ENCODE results near the gene LBR. TPM values are rescaled to one million over a fixed set of nuclear protein-coding genes. Genes with fewer than 3 reads are reported as not detected.

The LBR gene
- total RNA-seq, 3 donors from 2014 or later (not counting 1 experiment from before 2014, with no cell fraction given) = 161 to 179 (median 178) TPM

- Mint-ChIP-seq H3K4me3 (no peak overlapping the region), H3K27me3 (ENCODE audit: low read depth in 2 of 2) (no peaks in the 10 kb centered on the region), H3K27ac (no peak overlapping the region), H3K4me1 (peaks cover 44 to 61% of the 10 kb centered on the region in 2 donors), H3K9me3 (no peaks in the 10 kb centered on the region), H3K36me3 (no peaks in the 10 kb centered on the region)
- peak in 1 of 2 donors; percentile 6 for DNase-seq
- no peak overlapping the region for H3K4me3 ChIP-seq (ENCODE audit: low read length)
- no peak for TF ChIP-seq CTCF (IDR thresholded peaks at IDR 0.05)
- no peaks in the 10 kb centered on the region for H3K9me3 ChIP-seq (ENCODE audit: control insufficient read depth, insufficient read depth, low read length)
- ATAC-seq = no peak
- 84% methylated on average over 28 of the region's 29 CpGs for WGBS (ENCODE audit: insufficient coverage)
- no peak overlapping the region for H3K27ac ChIP-seq (ENCODE audit: low read length)
- no peaks in the 10 kb centered on the region for H3K36me3 ChIP-seq (ENCODE audit: control insufficient read depth, insufficient read depth, low read length)
- intact Hi-C loops (cut with micrococcal nuclease) = loop anchor here (10.0 kb wide), 1 partner anchor 653 kb away; no protein-coding TSS in a partner anchor
- H3K4me1 ChIP-seq (ENCODE audit: control insufficient read depth, insufficient read depth, low read length) = peaks cover 57% of the 10 kb centered on the region
- H3K27me3 ChIP-seq (ENCODE audit: control insufficient read depth, insufficient read depth, low read length) = no peaks in the 10 kb centered on the region
These were observed 43.8 kb upstream of the LBR start for GRCh38 chr1:225471453-225472301.

- no peaks in the 10 kb centered on the region for H3K36me3 Mint-ChIP-seq
- no peaks in the 10 kb centered on the region for H3K9me3 Mint-ChIP-seq
- H3K4me3 ChIP-seq (ENCODE audit: low read length) = no peak overlapping the region
- DNase-seq (no peak), ATAC-seq (no peak)
- H3K27me3 ChIP-seq (ENCODE audit: control insufficient read depth, insufficient read depth, low read length) = no peaks in the 10 kb centered on the region
- H3K27ac ChIP-seq (ENCODE audit: low read length) = no peak overlapping the region
- peaks cover 45 to 63% of the 10 kb centered on the region in 2 donors for H3K4me1 Mint-ChIP-seq
- WGBS (ENCODE audit: insufficient coverage) = 80% methylated on average over 8 of the region's 8 CpGs
- peaks cover 55% of the 10 kb centered on the region for H3K4me1 ChIP-seq (ENCODE audit: control insufficient read depth, insufficient read depth, low read length)
- peak overlapping the region in 1 of 2 donors; percentile 43 for H3K27ac Mint-ChIP-seq
- no peaks in the 10 kb centered on the region for H3K9me3 ChIP-seq (ENCODE audit: control insufficient read depth, insufficient read depth, low read length)
- H3K27me3 Mint-ChIP-seq (ENCODE audit: low read depth in 2 of 2) = no peaks in the 10 kb centered on the region
- H3K4me3 Mint-ChIP-seq = no peak overlapping the region
- intact Hi-C loops (cut with micrococcal nuclease) = loop anchor here (10.0 kb wide), 1 partner anchor 654 kb away; no protein-coding TSS in a partner anchor
- H3K36me3 ChIP-seq (ENCODE audit: control insufficient read depth, insufficient read depth, low read length) = no peaks in the 10 kb centered on the region
- no peak for TF ChIP-seq CTCF (IDR thresholded peaks at IDR 0.05)
These were observed 43.2 kb upstream of the LBR start for GRCh38 chr1:225471109-225471452.

GRCh38 chr1:225470211-225471108 is 42.6 kb upstream of the LBR start:
- no peaks in the 10 kb centered on the region for H3K27me3 Mint-ChIP-seq (ENCODE audit: low read depth in 2 of 2)
- Histone ChIP-seq H3K27ac (ENCODE audit: low read length) (no peak overlapping the region), H3K9me3 (ENCODE audit: control insufficient read depth, insufficient read depth, low read length) (no peaks in the 10 kb centered on the region), H3K27me3 (ENCODE audit: control insufficient read depth, insufficient read depth, low read length) (no peaks in the 10 kb centered on the region), H3K36me3 (ENCODE audit: control insufficient read depth, insufficient read depth, low read length) (no peaks in the 10 kb centered on the region), H3K4me1 (ENCODE audit: control insufficient read depth, insufficient read depth, low read length) (peaks cover 57% of the 10 kb centered on the region), H3K4me3 (ENCODE audit: low read length) (no peak overlapping the region)
- DNase-seq (peak in 1 of 2 donors; percentile 4), ATAC-seq (no peak)
- no peaks in the 10 kb centered on the region for H3K36me3 Mint-ChIP-seq
- no peaks in the 10 kb centered on the region for H3K9me3 Mint-ChIP-seq
- H3K27ac Mint-ChIP-seq = peak overlapping the region; percentile 36 to 43
- no peak overlapping the region for H3K4me3 Mint-ChIP-seq
- H3K4me1 Mint-ChIP-seq = peaks cover 49 to 70% of the 10 kb centered on the region in 2 donors
- 93% methylated on average over 25 of the region's 25 CpGs for WGBS (ENCODE audit: insufficient coverage)
- no peak for TF ChIP-seq CTCF (IDR thresholded peaks at IDR 0.05)
- intact Hi-C loops (cut with micrococcal nuclease) = loop anchor here (10.0 kb wide), 1 partner anchor 654 kb away; no protein-coding TSS in a partner anchor

Measured in natural killer cell (primary cell).